Measurements from ENCODE around the gene WDR64. TPM values are rescaled to one million over a fixed set of nuclear protein-coding genes. Genes with fewer than 3 reads are reported as not detected.
"Not testable (repeated sequence)": the region's sequence is repeated elsewhere in the genome, so short reads cannot be mapped to it uniquely, and the experiment has no call there.

WDR64 gene
- total and polyA plus RNA-seq, 2 experiments from 2014 or later: not detected

GRCh38 chr1:241696815-241697639, 44.9 kb downstream of the WDR64 start:
- DNase-seq (ENCODE audit: low read depth in 1 of 2, low spot score in 1 of 2): no peak
- Histone ChIP-seq H3K4me3 (no peak overlapping the region), H3K4me1 (ENCODE audit: low read depth) (peaks cover 5% of the 10 kb centered on the region), H3K36me3 (no peaks in the 10 kb centered on the region), H3K9me3 (ENCODE audit: low read depth) (no peaks in the 10 kb centered on the region), H3K27me3 (no peaks in the 10 kb centered on the region), H3K27ac (no peak overlapping the region)
- TF ChIP-seq CTCF (IDR thresholded peaks at IDR 0.05; ENCODE audit: low read depth, low read length): no peak

GRCh38 chr1:241697640-241698018, 45.5 kb downstream of the WDR64 start:
- peaks cover 5% of the 10 kb centered on the region for H3K4me1 ChIP-seq (ENCODE audit: low read depth)
- DNase-seq (ENCODE audit: low read depth in 1 of 2, low spot score in 1 of 2): no peak
- no peak overlapping the region for H3K27ac ChIP-seq
- H3K36me3 ChIP-seq: no peaks in the 10 kb centered on the region
- no peaks in the 10 kb centered on the region for H3K27me3 ChIP-seq
- H3K9me3 ChIP-seq (ENCODE audit: low read depth): no peaks in the 10 kb centered on the region
- no peak for TF ChIP-seq CTCF (IDR thresholded peaks at IDR 0.05; ENCODE audit: low read depth, low read length)
- H3K4me3 ChIP-seq: no peak overlapping the region

GRCh38 chr1:241698177-241698576, 46.1 kb downstream of the WDR64 start:
- no peak for DNase-seq (ENCODE audit: low read depth in 1 of 2, low spot score in 1 of 2)
- TF ChIP-seq CTCF (IDR thresholded peaks at IDR 0.05; ENCODE audit: low read depth, low read length): no peak
- H3K9me3 ChIP-seq (ENCODE audit: low read depth): no peaks in the 10 kb centered on the region

GRCh38 chr1:241701483-241702295, 49.6 kb downstream of the WDR64 start:
- TF ChIP-seq CTCF (IDR thresholded peaks at IDR 0.05; ENCODE audit: low read depth, low read length): no peak
- no peak overlapping the region for H3K27ac ChIP-seq
- H3K4me3 ChIP-seq: no peak overlapping the region
- peaks cover 5% of the 10 kb centered on the region for H3K4me1 ChIP-seq (ENCODE audit: low read depth)
- DNase-seq (ENCODE audit: low read depth in 1 of 2, low spot score in 1 of 2): no peak
- H3K9me3 ChIP-seq (ENCODE audit: low read depth): no peaks in the 10 kb centered on the region
- H3K36me3 ChIP-seq: no peaks in the 10 kb centered on the region
- no peaks in the 10 kb centered on the region for H3K27me3 ChIP-seq

More at GRCh38 chr1:241698177-241698576, 46.1 kb downstream of the WDR64 start:
- Histone ChIP-seq H3K27me3 (no peaks in the 10 kb centered on the region), H3K36me3 (no peaks in the 10 kb centered on the region), H3K27ac (no peak overlapping the region), H3K4me1 (ENCODE audit: low read depth) (peaks cover 5% of the 10 kb centered on the region), H3K4me3 (no peak overlapping the region)

- Histone ChIP-seq H3K27ac (no peak overlapping the region), H3K9me3 (ENCODE audit: low read depth) (no peaks in the 10 kb centered on the region), H3K27me3 (no peaks in the 10 kb centered on the region), H3K4me1 (ENCODE audit: low read depth) (no peaks in the 10 kb centered on the region), H3K36me3 (no peaks in the 10 kb centered on the region), H3K4me3 (no peak overlapping the region)
- no peak for DNase-seq (ENCODE audit: low read depth in 1 of 2, low spot score in 1 of 2)
- no peak for TF ChIP-seq CTCF (IDR thresholded peaks at IDR 0.05; ENCODE audit: low read depth, low read length)
Observed at GRCh38 chr1:241702442-241703373, 50.6 kb downstream of the WDR64 start.

- not testable (repeated sequence) for DNase-seq (ENCODE audit: low read depth in 1 of 2, low spot score in 1 of 2); H3K9me3 ChIP-seq (ENCODE audit: low read depth); H3K4me3 ChIP-seq; H3K4me1 ChIP-seq (ENCODE audit: low read depth); H3K27ac ChIP-seq; H3K27me3 ChIP-seq; H3K36me3 ChIP-seq
Observed at GRCh38 chr1:241703739-241704138, 51.7 kb downstream of the WDR64 start.
